Uterus (tissue), 2 donors: ENCODE measurements around the gene OTOS.

Experiments used
- CTCF ChIP-seq, 4 experiments: fragments of 200-600 bp in 2 of 4; fragments of 450-650 bp in 2 of 4; sonication (generic) in 2 of 4; IDR thresholded peaks; one replicate each; pipeline ENCODE4 v1.5.1; 2016 to 2019; ENCODE audit warnings: antibody characterized with exemption in 4 of 4, mild to moderate bottlenecking in 2 of 4, moderate library complexity in 1 of 4
- POLR2A ChIP-seq, 2 donors: fragments of 450-650 bp; IDR thresholded peaks; one replicate each; pipeline ENCODE4 v1.6.1; 2016; ENCODE audit warnings: antibody characterized with exemption in 2 of 2, mild to moderate bottlenecking in 1 of 2, moderate library complexity in 1 of 2

GRCh38 chr2:240123821-240124650, 16.4 kb downstream of the OTOS start:
- TF ChIP-seq POLR2A (IDR thresholded peaks at IDR 0.05) (no peak), CTCF (IDR thresholded peaks at IDR 0.05) (no peak)
